Activated T-cell treated with anti-CD3 and anti-CD28 coated beads, Interleukin-2, amount 50 U/mL, for 1 hour (primary cell): ENCODE measurements around the gene PLXNB2.

Source experiments
- DNase-seq: peaks from one replicate; pipeline ENCODE4 v3.0.0-alpha.2; 2020

PLXNB2 gene

DNA sequence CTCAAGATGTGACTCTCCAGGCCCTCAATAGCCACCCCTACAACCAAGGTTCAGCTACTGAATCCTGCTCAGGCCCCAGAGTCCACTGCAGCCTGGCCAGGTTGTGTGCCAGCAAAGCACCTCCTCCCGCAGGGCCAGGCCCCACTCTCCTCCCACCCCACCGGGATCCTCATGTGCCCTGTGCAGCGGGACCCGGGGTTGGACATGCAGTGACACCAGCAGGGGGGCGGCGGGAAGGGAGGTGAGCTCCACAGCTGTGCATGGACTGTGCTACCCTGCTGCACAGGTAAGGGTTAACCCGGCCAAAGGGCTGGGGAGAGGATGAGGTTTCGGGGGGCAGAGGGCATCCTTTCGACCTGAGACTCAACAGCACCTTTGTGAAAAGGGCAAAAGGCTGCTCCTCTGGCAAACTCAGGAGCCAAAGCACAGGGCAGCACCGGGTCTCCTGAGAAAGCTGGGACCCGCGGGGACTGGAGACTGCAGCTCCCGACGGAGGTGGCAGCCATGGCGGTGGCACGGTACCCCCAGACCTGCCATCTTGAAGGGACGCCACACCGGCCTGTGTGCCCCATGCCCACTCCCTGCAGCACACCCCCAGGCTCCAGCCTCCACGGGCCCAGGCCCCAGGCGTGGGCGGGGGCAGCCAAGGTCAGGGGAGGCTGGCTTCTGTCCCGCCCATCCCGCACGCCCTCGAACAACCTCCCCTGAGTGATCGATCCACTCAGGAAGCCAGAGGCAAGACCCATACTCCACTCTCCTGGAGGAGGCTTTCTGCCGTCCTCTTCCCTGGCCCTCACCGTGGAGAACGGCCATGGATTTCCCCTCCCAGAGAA lies 10.6 kb downstream of the PLXNB2 start:
- no peak for DNase-seq

DNA sequence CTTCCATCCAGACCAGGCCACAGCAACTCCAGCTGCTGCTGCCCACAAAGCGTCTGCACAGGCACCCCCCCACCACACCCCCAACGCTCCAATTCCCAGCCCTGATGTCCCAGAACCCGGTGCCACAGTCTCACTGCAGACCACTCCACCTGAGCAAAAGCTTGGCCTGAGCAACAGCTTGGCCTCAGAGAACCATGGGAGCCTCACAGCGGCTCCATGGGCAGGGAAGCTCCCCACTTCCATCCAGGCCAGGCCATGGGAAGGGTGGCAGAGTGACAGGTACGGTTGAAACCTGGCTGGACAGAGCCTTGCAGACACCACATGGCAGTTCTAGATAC lies 13.2 kb downstream of the PLXNB2 start:
- no peak for DNase-seq

DNA sequence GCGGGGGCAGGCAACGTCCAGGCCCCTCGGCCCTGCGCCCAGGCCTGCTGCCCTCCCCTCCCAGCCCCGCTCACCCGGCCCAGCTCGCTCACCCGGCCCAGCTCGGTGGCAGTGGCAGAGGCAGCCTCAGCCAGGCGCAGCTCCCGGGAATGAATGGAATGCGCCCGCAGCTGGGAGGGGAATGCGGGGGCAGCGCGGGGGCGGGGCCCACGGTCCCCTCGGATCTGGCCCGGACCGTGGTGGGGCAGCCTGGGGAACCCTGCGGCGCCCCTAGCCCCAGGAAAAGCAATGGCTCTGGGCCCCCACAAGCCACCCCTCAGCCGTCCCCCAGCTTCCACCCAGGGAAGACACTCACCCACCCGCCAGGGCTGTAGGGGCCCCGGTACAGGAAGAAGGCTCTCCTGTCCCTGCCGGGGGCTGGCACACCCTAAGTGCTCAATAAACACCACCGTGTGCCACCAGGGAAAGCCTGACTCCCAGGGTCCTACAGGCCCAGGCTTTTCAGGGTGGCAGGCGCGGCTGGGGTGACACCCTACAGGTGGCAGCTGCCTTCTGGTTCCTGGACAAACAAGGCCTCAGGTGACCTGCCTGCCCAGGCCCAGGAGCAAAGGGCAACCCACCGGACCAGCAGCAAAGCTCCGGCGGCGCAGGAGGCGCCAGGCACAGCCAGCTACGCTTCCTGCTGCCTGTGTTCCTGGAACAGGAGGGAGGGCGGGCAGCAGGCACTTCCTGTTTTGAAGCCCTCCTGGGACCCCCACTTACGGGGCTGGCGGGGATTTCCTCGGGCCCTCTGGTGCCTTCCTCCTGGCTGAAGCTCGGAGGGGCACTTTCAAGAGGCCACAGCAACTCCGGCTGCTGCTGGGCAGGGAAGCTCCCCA lies 13.8 kb downstream of the PLXNB2 start:
- DNase-seq, result no peak

DNA sequence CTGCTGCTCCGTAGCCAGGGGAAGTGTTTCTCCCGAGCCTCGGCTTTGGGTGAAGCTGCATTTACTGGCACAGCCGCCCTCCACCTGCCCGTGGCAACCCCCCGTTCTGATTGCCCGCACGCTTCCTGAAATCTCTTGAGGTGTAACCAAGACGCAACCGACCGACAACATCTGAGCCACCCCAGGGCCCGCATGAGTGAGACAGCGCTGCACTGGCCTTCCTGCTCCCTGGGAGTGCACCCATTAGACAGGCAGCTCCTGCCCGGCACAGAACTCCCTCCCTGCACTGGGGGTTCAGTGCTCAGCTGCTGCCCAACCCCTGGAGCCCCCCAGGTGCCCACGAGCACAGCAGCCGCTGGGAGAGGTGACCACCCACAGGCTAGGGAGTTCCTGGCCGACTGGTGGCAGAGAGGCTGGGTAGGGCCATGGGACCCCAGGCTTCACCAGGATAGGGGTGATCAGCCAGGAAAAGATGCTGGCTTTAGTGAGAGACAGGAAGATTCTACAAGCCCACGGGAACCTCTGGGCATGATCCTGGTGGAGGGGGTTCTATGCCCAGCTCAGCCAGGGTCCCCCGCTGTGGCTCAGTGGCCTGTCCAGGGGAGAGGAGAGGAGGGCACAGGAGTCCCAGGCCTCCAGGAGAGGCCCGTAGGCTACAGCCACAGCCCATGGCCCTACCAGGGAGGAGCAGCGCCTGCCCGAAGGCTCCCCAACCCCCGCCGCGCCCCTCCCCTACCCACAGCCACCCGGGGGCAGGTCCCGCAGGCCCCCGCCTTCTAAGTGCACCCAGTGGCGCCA lies 14.6 kb downstream of the PLXNB2 start:
- no peak for DNase-seq

- DNase-seq, result no peak
Observed at GRCh38 chr22:50289942-50290630, 17.4 kb downstream of the PLXNB2 start.

DNA sequence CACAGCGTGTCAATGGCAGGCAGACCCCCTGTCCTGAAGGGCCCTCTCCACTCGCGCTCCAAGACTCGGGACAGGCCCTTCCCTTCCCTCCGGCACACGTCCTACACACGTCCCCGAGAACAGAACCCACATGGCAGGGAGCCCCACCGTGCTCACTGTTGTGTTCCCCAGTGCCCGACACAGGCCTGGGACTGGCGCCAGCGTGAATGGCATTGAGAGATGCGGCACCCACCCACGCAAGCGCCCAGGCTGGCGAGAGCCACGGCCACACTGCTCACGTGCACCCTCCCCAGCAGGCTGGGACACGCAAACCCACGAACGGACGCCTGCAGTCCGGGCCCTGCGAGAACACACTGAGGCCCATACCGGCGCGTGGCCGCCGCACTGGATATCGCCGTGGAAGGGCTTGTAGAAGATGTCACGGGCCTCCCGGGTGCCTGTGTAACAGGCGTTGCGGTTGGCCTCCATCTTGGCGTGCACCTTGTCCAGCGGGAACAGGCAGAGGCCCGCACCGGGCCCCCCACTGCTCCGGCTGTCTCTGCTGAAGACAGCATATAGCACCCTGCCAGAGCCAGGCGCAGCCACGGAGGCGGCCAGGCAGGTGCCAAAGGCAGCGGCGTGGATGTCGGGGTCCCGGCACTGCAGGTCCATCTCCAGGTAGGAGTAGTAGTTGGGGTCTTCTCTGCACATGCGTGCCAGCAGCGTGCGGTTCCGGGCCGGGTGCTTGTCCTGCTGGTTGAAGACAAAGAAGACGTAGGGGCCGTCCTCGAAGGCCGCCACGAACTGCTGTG lies 18.1 kb downstream of the PLXNB2 start:
- DNase-seq, result no peak

- no peak for DNase-seq
Observed at GRCh38 chr22:50287731-50288130, 19.7 kb downstream of the PLXNB2 start.

GRCh38 chr22:50286701-50287318 lies 20.6 kb downstream of the PLXNB2 start:
- DNase-seq, result no peak

DNA sequence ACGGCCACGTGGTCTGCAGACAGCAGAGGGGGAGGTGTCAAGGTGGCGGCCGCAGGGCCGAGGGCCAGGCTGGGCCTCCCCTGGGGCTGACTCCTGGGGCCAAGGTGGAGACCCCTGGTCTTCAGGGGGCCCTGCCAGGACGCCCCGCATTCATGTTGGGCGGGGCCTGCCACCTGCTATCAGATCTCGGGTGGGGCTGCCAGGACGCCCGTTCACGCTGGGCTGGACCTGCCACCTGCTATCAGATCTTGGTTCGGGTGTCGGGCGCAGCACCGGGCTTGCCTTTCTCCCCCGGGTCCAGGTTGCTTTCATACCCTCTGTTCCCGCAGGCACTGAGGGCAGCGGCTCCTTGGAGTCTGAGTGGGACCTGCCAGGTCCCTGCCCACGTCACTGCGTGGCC lies 21.2 kb downstream of the PLXNB2 start:
- DNase-seq, result no peak

- no peak for DNase-seq
Observed at GRCh38 chr22:50285568-50286229, 21.7 kb downstream of the PLXNB2 start.

- no peak for DNase-seq
Observed at GRCh38 chr22:50284479-50284878, 23.0 kb downstream of the PLXNB2 start.

DNA sequence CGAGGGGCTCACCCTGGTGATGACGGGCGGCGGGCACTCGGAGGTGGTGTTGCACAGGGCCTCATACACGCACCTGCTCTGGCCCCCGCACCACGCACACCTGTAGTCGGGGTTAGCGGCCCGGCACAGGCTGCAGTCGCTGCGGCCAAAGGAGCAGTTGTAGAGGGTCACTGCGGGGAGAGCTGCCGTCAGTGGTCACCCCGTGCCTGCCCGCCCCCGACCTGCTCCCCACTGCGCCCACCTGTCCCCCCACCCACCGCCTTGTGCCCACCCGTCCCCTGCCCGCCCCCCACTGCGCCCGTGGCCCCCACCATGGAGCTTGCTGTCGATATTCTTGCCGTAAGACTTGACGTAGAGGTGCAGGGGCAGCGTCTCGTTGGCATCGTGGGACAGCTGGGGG lies 23.6 kb downstream of the PLXNB2 start:
- DNase-seq, result no peak

DNA sequence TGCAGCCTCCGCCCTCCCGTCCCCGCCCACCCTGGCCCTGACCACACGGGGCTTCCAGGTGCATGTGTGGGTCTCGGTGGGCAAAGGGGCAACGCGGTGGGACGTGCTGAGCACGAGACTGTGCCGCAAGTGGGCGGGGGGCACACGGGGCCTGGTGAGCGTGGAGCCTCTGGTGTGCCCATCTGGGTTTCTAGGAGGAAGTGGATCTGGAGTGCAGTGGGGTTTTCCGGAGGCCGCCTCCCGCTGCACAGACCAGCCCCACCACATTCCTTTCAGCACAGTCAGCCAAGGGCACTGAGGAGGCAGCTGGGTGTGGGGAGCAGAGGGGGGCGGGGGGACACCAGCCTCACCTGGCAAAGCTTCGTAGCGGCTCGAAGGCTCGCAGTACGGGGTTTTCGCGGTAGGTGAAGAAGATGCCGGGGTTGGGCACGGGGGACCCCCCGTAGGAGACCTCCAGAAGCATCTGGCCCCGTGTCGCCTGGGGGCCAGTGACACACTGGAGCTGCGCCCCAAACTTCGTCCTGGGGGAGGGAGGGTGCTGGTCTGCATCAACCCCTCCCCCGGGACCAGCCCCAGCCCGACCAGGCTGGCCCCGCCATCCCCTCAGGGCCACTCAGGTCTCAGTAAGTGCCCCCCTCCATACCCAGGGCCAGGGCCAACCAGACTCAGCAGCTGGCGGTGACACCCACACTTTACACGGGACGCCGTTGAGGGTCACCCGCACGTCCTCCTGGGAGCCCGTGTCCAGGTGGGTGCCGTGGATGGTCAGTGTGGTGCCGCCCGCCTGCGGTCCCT lies 24.9 kb downstream of the PLXNB2 start:
- no peak for DNase-seq

DNA sequence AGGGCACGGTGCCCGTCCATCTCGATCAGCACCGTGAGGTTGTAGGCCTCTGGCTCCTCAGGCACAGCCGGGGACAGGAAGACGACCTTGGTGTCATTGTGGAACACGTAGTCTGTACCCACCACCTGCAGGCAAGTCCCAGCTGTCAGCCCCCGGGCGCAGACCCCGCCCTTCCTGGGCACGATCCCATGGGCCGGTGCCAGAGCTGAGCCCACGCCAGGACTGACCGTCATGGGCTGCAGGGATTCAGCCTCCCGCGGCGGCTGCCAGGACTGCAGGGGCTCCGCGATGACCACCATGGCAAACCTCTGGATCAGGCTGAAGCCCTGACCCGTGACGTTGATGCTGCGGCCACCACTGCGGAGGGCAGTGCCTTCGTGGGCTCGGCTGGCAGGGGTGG lies 25.5 kb downstream of the PLXNB2 start:
- no peak for DNase-seq

- DNase-seq, result no peak
Observed at GRCh38 chr22:50281384-50281760, 26.1 kb downstream of the PLXNB2 start.

DNA sequence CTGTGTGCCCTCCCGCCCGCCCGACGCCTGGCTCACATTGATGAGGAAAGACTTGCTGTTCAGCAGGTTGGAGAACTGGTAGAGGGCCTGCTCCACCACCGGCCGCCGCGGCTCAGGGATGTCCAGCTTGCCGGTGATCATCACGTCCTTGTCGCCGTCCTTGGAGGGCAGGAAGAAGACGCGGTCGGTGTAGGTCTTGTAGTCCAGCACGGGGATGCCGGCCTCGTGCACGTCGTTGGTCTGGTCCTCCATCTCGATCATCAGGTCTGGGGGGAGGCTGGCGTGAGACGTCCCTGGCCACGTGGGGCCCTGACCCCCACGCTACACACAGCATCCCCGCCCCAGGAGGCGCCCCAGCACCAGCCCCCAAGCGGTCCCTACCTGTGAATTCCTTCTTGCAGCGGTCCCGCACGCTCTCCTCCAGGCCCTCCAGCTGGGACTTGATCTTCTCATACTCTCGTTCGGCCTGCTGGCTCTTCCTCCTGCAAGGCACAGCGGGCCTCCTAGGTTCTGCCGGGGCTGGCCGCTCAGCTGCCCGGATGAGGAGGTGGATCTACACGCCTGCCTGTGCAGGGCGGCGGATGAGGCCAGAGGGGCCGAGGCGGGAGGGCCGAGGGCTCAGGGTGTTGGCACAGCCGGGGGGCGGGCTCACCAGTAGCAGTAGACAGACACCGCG lies 26.6 kb downstream of the PLXNB2 start:
- DNase-seq, result no peak

- DNase-seq, result no peak
Observed at GRCh38 chr22:50280022-50280707, 27.3 kb downstream of the PLXNB2 start.

- no peak for DNase-seq
Observed at GRCh38 chr22:50278956-50279619, 28.4 kb downstream of the PLXNB2 start.
